Gastroesophageal sphincter (tissue), 4 donors: ENCODE measurements around the gene OR13J1. TPM values are rescaled to one million over a fixed set of nuclear protein-coding genes. Genes with fewer than 3 reads are reported as not detected.
"Not testable (repeated sequence)": the region's sequence is repeated elsewhere in the genome, so short reads cannot be mapped to it uniquely, and the experiment has no call there.

Source experiments
- ATAC-seq: fragments of 150-250 bp; one replicate; pipeline ENCODE4 v1.9.1; 2016; ENCODE audit warnings: mild to moderate bottlenecking, moderate library complexity
- H3K27ac ChIP-seq, 4 donors: fragments of 200-600 bp; sonication (generic) in 3 of 4; 1 replicate in 3 of 4; 2 replicates in 1 of 4; pipeline ENCODE4 v1.5.1; 2016 to 2019
- H3K27me3 ChIP-seq: fragments of 200-600 bp; sonication (generic); one replicate; pipeline ENCODE4 v1.5.1; 2019
- H3K36me3 ChIP-seq, 2 donors: fragments of 200-600 bp; sonication (generic); one replicate each; pipeline ENCODE4 v1.5.1; 2019; ENCODE audit warnings: control low read depth in 1 of 2
- H3K4me1 ChIP-seq, 3 donors: fragments of 200-600 bp; sonication (generic); 1 replicate in 2 of 3; 2 replicates in 1 of 3; pipeline ENCODE4 v1.5.1; 2016 to 2019; ENCODE audit warnings: control low read depth in 2 of 3
- H3K4me3 ChIP-seq, 2 donors: fragments of 200-600 bp; sonication (generic); one replicate each; pipeline ENCODE4 v1.5.1; 2019; ENCODE audit warnings: mild to moderate bottlenecking in 1 of 2, moderate library complexity in 1 of 2
- H3K9me3 ChIP-seq, 3 donors: fragments of 200-600 bp; sonication (generic); one replicate each; pipeline ENCODE4 v1.5.1; 2017 to 2019; ENCODE audit warnings: control low read depth in 2 of 3
- EP300 ChIP-seq: sonication (generic); formaldehyde crosslinking; IDR thresholded peaks from one replicate; pipeline ENCODE4 v1.6.1; 2017; ENCODE audit warnings: antibody characterized with exemption, mild to moderate bottlenecking
- POLR2A ChIP-seq, 2 donors: fragments of 450-650 bp; IDR thresholded peaks; one replicate each; pipeline ENCODE4 v1.6.1; 2017; ENCODE audit warnings: antibody characterized with exemption in 2 of 2, mild to moderate bottlenecking in 2 of 2, moderate library complexity in 1 of 2
- POLR2AphosphoS5 ChIP-seq: sonication (generic); formaldehyde crosslinking; IDR thresholded peaks from one replicate; pipeline ENCODE4 v1.6.1; 2017; ENCODE audit warnings: antibody characterized with exemption
- WGBS, 2 donors: methylation state at CpG; one replicate each; pipeline ENCODE4 v1.1.5; 2018; ENCODE audit warnings: low coverage in 1 of 2; 5-methylcytosine and 5-hydroxymethylcytosine counted together
- total RNA-seq, 4 donors: library from RNA; depleted of rRNA; stranded (reverse); fragments of >200 nt; gene quantifications; one replicate each; pipeline ENCODE4 v1.1.0, GENCODE V29; 2016
- TF ChIP-seq, protein P1 (sequence below), 4 experiments: fragments of 200-600 bp in 2 of 4; fragments of 450-650 bp in 2 of 4; sonication (generic) in 1 of 4; IDR thresholded peaks; one replicate each; pipeline ENCODE4 v1.5.1; 2017 to 2019; ENCODE audit warnings: antibody characterized with exemption in 4 of 4, mild to moderate bottlenecking in 2 of 4, moderate library complexity in 2 of 4

OR13J1 gene
- total RNA-seq, 4 donors from 2014 or later, result not detected

- no peak overlapping the region for H3K4me3 ChIP-seq
- H3K9me3 ChIP-seq, result no peaks in the 10 kb centered on the region
- ATAC-seq, result no peak
- TF ChIP-seq EP300 (no peak), POLR2A (IDR thresholded peaks at IDR 0.05) (no peak), POLR2AphosphoS5 (no peak)
- TF ChIP-seq, protein P1, sequence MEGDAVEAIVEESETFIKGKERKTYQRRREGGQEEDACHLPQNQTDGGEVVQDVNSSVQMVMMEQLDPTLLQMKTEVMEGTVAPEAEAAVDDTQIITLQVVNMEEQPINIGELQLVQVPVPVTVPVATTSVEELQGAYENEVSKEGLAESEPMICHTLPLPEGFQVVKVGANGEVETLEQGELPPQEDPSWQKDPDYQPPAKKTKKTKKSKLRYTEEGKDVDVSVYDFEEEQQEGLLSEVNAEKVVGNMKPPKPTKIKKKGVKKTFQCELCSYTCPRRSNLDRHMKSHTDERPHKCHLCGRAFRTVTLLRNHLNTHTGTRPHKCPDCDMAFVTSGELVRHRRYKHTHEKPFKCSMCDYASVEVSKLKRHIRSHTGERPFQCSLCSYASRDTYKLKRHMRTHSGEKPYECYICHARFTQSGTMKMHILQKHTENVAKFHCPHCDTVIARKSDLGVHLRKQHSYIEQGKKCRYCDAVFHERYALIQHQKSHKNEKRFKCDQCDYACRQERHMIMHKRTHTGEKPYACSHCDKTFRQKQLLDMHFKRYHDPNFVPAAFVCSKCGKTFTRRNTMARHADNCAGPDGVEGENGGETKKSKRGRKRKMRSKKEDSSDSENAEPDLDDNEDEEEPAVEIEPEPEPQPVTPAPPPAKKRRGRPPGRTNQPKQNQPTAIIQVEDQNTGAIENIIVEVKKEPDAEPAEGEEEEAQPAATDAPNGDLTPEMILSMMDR (IDR thresholded peaks at IDR 0.05), result no peak
- H3K27ac ChIP-seq, result peak overlapping the region in 3 of 4 donors; percentile 30 to 64 (median 54)
- H3K36me3 ChIP-seq, result no peaks in the 10 kb centered on the region
- WGBS, 2 donors, result 77 to 100% methylated on average over 2 to 7 of the region's 16 CpGs
- no peaks in the 10 kb centered on the region for H3K27me3 ChIP-seq
- peaks cover 0 to 56% (median 10%) of the 10 kb centered on the region in 3 donors for H3K4me1 ChIP-seq
Observed at GRCh38 chr9:35915681-35916294, 45.6 kb upstream of the OR13J1 start.

- H3K4me3 ChIP-seq, result no peak overlapping the region
- peaks cover under 1 to 58% (median 19%) of the 10 kb centered on the region in 3 donors for H3K4me1 ChIP-seq
- 34 to 38% methylated on average over 4 to 7 of the region's 9 CpGs for WGBS, 2 donors
- peak; percentile 62 for ATAC-seq
- H3K27me3 ChIP-seq, result no peaks in the 10 kb centered on the region
- H3K27ac ChIP-seq, result peak overlapping the region in 2 of 4 donors; percentile 2 to 30
- no peak for TF ChIP-seq POLR2A (IDR thresholded peaks at IDR 0.05)
- TF ChIP-seq, protein P1 (IDR thresholded peaks at IDR 0.05), result no peak
- TF ChIP-seq POLR2AphosphoS5, result no peak
- no peak for TF ChIP-seq EP300
- H3K36me3 ChIP-seq, result no peaks in the 10 kb centered on the region
- no peaks in the 10 kb centered on the region for H3K9me3 ChIP-seq
Observed at GRCh38 chr9:35914301-35914807, 44.2 kb upstream of the OR13J1 start.

GRCh38 chr9:35913429-35913828 lies 43.2 kb upstream of the OR13J1 start:
- peaks cover 10 to 62% (median 28%) of the 10 kb centered on the region in 3 donors for H3K4me1 ChIP-seq
- H3K27ac ChIP-seq, H3K36me3 ChIP-seq, H3K4me3 ChIP-seq, ATAC-seq, H3K27me3 ChIP-seq, H3K9me3 ChIP-seq: not testable (repeated sequence)

DNA sequence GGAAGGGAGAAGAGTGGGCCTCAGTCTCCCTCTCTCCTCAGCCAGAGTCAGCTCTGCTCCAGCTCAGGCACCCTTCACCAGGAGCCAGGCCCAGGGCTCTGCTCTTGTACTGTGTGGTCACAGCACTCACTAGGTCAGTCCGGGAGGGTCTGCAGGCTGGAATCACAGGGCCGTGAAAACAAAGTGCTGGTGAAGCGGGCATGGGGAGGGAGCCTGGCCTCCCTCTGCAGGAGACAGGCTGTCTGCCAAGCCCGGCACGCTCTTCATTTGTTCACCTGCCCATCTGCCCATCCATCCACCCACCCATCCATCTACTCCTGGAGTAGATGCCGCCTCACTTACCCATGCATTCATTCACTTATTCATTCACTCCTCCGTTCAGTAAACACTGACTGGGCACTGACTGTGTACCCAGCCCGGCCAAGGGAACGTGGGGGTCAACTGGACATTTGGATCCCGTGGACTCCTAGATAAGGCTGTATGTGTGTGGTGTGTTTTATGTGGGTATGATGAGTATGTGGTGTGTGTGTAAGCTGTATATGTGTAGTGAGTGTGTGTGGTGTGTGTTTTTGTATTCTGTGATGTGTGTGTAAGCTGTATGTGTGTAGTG lies 42.7 kb upstream of the OR13J1 start:
- ATAC-seq, result no peak
- Histone ChIP-seq H3K36me3 (no peaks in the 10 kb centered on the region), H3K9me3 (no peaks in the 10 kb centered on the region), H3K27me3 (no peaks in the 10 kb centered on the region), H3K4me1 (peaks cover 13 to 65% (median 33%) of the 10 kb centered on the region in 3 donors), H3K27ac (peak overlapping the region in 2 of 4 donors; percentile 89 to 92), H3K4me3 (peak overlapping the region in 1 of 2 donors; percentile 8)
- 82% methylated on average over 8 of the region's 10 CpGs; no CpG with 5 or more reads in 1 of the 2 donors for WGBS, 2 donors
- TF ChIP-seq, protein P1 (IDR thresholded peaks at IDR 0.05), result no peak
- TF ChIP-seq POLR2A (IDR thresholded peaks at IDR 0.05) (no peak), POLR2AphosphoS5 (no peak), EP300 (no peak)

GRCh38 chr9:35911690-35912089 lies 41.5 kb upstream of the OR13J1 start:
- WGBS, 2 donors, result 66 to 72% methylated on average over 3 to 9 of the region's 10 CpGs
- H3K27me3 ChIP-seq, result no peaks in the 10 kb centered on the region
- H3K36me3 ChIP-seq, result no peaks in the 10 kb centered on the region
- H3K4me3 ChIP-seq, result no peak overlapping the region
- H3K4me1 ChIP-seq, result peaks cover 14 to 68% (median 44%) of the 10 kb centered on the region in 3 donors
- TF ChIP-seq POLR2AphosphoS5 (no peak), EP300 (no peak), POLR2A (IDR thresholded peaks at IDR 0.05) (no peak)
- TF ChIP-seq, protein P1 (IDR thresholded peaks at IDR 0.05), result no peak
- ATAC-seq, result no peak
- H3K9me3 ChIP-seq, result no peaks in the 10 kb centered on the region
- H3K27ac ChIP-seq, result peak overlapping the region in 2 of 4 donors; percentile 89 to 92
